Body of pancreas (tissue), 4 donors: ENCODE data around the gene RAMP1.

Source experiments
- POLR2A ChIP-seq, 3 donors: fragments of 450-650 bp; IDR thresholded peaks; one replicate each; pipeline ENCODE4 v1.6.1; 2016; ENCODE audit warnings: antibody characterized with exemption in 3 of 3, mild to moderate bottlenecking in 2 of 3
- TF ChIP-seq, protein P1 (sequence below), 7 experiments: fragments of 450-650 bp in 4 of 7; fragments of 200-600 bp in 3 of 7; sonication (generic) in 3 of 7; IDR thresholded peaks; one replicate each; pipeline ENCODE4 v1.5.1; 2016 to 2019; ENCODE audit warnings: antibody characterized with exemption in 7 of 7

DNA sequence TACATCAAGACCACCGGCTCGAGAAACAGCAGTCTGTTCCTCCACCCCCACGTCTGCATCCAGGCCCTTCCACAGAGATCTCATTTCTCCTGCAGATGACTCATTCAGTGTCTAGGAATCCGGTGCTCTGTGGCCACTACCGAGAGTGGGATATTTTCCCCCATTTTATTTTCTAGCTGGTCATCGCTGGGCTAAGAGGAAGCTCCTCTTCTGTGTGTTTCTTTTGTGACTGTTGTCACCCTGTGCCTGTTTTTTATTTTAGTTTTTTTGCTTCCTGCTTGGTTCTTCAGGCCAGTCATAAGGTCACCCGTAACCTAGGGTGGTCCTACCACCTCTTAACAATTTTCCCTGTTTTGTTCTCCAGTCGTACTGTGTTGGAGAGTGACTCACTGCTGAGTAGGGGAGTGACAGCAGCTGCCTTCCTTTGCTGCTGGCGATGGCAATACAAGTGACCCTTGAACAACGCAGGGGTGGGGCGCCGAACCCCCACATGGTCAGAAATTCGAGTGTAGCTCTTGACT is 6.7 kb downstream of the RAMP1 start:
- TF ChIP-seq, protein P1, sequence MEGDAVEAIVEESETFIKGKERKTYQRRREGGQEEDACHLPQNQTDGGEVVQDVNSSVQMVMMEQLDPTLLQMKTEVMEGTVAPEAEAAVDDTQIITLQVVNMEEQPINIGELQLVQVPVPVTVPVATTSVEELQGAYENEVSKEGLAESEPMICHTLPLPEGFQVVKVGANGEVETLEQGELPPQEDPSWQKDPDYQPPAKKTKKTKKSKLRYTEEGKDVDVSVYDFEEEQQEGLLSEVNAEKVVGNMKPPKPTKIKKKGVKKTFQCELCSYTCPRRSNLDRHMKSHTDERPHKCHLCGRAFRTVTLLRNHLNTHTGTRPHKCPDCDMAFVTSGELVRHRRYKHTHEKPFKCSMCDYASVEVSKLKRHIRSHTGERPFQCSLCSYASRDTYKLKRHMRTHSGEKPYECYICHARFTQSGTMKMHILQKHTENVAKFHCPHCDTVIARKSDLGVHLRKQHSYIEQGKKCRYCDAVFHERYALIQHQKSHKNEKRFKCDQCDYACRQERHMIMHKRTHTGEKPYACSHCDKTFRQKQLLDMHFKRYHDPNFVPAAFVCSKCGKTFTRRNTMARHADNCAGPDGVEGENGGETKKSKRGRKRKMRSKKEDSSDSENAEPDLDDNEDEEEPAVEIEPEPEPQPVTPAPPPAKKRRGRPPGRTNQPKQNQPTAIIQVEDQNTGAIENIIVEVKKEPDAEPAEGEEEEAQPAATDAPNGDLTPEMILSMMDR (IDR thresholded peaks at IDR 0.05), result no peak
- TF ChIP-seq POLR2A (IDR thresholded peaks at IDR 0.05), result no peak
